MCF 10A (cell line): Measurements from ENCODE around the gene GPC5. TPM values are rescaled to one million over a fixed set of nuclear protein-coding genes. Genes with fewer than 3 reads are reported as not detected.
"Not testable (repeated sequence)": the region's sequence is repeated elsewhere in the genome, so short reads cannot be mapped to it uniquely, and the experiment has no call there.

Source experiments
- BruUV-seq: library from RNA; stranded (reverse); fragments of 400-500 nt; replicated peaks from 2 replicates; lab custom pipeline; 2021; lab: Mats Ljungman, UMichigan
- CTCF ChIA-PET: fragments of 300-600 bp; sonication (Branson Sonifier 250); formaldehyde crosslinking; extraction: SDS; loops from one replicate; lab custom pipeline; 2021; ENCODE audit warnings: antibody characterized with exemption, inconsistent platforms; lab: Yijun Ruan, JAX
- POLR2A ChIA-PET: fragments of 300-600, 350-650 bp; sonication (Branson Sonifier 250); formaldehyde crosslinking; extraction: SDS; loops from one replicate; lab custom pipeline; 2020; ENCODE audit warnings: antibody characterized with exemption, inconsistent platforms; lab: Yijun Ruan, JAX
- DNase-seq: peaks from one replicate; pipeline ENCODE4 v3.0.0-alpha.2; 2018; ENCODE audit not compliant: unreplicated experiment
- H3K27ac Mint-ChIP-seq: one replicate; pipeline ENCODE4 v1.8.0; 2022; ENCODE audit warnings: mild to moderate bottlenecking, low read depth, mixed read lengths; ENCODE audit not compliant: unreplicated experiment
- H3K27me3 Mint-ChIP-seq: one replicate; pipeline ENCODE4 v1.8.0; 2022; ENCODE audit warnings: mixed read lengths; ENCODE audit not compliant: insufficient read depth, unreplicated experiment
- H3K36me3 Mint-ChIP-seq: one replicate; pipeline ENCODE4 v1.8.0; 2022; ENCODE audit warnings: mild to moderate bottlenecking, moderate library complexity, mixed read lengths; ENCODE audit not compliant: insufficient read depth, unreplicated experiment
- H3K4me1 Mint-ChIP-seq: one replicate; pipeline ENCODE4 v1.8.0; 2022; ENCODE audit warnings: mixed read lengths; ENCODE audit not compliant: insufficient read depth, unreplicated experiment
- H3K4me3 Mint-ChIP-seq: one replicate; pipeline ENCODE4 v1.8.0; 2022; ENCODE audit warnings: mild to moderate bottlenecking, moderate library complexity, mixed read lengths; ENCODE audit not compliant: unreplicated experiment
- H3K9me3 Mint-ChIP-seq: one replicate; pipeline ENCODE4 v1.8.0; 2022; ENCODE audit warnings: mixed read lengths; ENCODE audit not compliant: unreplicated experiment
- CTCF ChIP-seq: fragments of 200-600 bp; IDR thresholded peaks from one replicate; pipeline ENCODE4 v1.8.0; 2022; ENCODE audit warnings: antibody characterized with exemption, mild to moderate bottlenecking; ENCODE audit not compliant: unreplicated experiment
- intact Hi-C: fragments of 100-400 bp; cut with micrococcal nuclease; formaldehyde crosslinking; loops from 2 replicates; pipeline ENCODE4 v1.14.1; 2022
- total RNA-seq: library from RNA; stranded (reverse); gene quantifications from 2 replicates; pipeline ENCODE4 v1.2.3, GENCODE V29; 2022

Gene GPC5
- total RNA-seq, 1 experiment from 2014 or later, result not detected

- no peaks in the 10 kb centered on the region for H3K9me3 Mint-ChIP-seq
- no peak overlapping the region for H3K4me3 Mint-ChIP-seq
- DNase-seq, result no peak
- POLR2A ChIA-PET, result no interaction called here
- TF ChIP-seq CTCF, result no peak
- intact Hi-C loops, result no loop called here
- H3K27ac Mint-ChIP-seq, result no peak overlapping the region
- CTCF ChIA-PET, result no interaction called here
- peaks cover 50% of the 10 kb centered on the region for H3K27me3 Mint-ChIP-seq
- H3K4me1 Mint-ChIP-seq, result no peaks in the 10 kb centered on the region
- H3K36me3 Mint-ChIP-seq, result no peaks in the 10 kb centered on the region
- no TSS peak for BruUV-seq
Observed at GRCh38 chr13:91891141-91891540, 492.7 kb downstream of the GPC5 start.

GRCh38 chr13:91893040-91893439 is 494.6 kb downstream of the GPC5 start:
- Mint-ChIP-seq H3K4me3 (no peak overlapping the region), H3K9me3 (no peaks in the 10 kb centered on the region), H3K27ac (no peak overlapping the region), H3K36me3 (no peaks in the 10 kb centered on the region), H3K4me1 (no peaks in the 10 kb centered on the region), H3K27me3 (peaks cover 49% of the 10 kb centered on the region)
- ChIA-PET CTCF (interaction anchor here (0.6 kb wide), 1 partner anchor 562 kb away, joined by 4 read pairs; no protein-coding TSS in a partner anchor), POLR2A (no interaction called here)
- intact Hi-C loops, result no loop called here
- no peak for TF ChIP-seq CTCF
- BruUV-seq, result no TSS peak
- DNase-seq, result no peak

- no TSS peak for BruUV-seq
- POLR2A ChIA-PET, result no interaction called here
Observed at GRCh38 chr13:91894316-91894715, 495.9 kb downstream of the GPC5 start.

GRCh38 chr13:91896547-91896946 is 498.1 kb downstream of the GPC5 start:
- ChIA-PET CTCF (no interaction called here), POLR2A (no interaction called here)
- Mint-ChIP-seq H3K4me1 (no peaks in the 10 kb centered on the region), H3K9me3 (no peaks in the 10 kb centered on the region), H3K27me3 (peaks cover 48% of the 10 kb centered on the region), H3K4me3 (no peak overlapping the region), H3K27ac (no peak overlapping the region), H3K36me3 (no peaks in the 10 kb centered on the region)
- DNase-seq, result no peak
- BruUV-seq, result no TSS peak
- no peak for TF ChIP-seq CTCF
- intact Hi-C loops, result no loop called here

More at GRCh38 chr13:91894316-91894715, 495.9 kb downstream of the GPC5 start:
- H3K36me3 Mint-ChIP-seq, result no peaks in the 10 kb centered on the region
- intact Hi-C loops, result no loop called here
- H3K9me3 Mint-ChIP-seq, result no peaks in the 10 kb centered on the region
- H3K27ac Mint-ChIP-seq, result no peak overlapping the region
- no peak for TF ChIP-seq CTCF
- H3K4me1 Mint-ChIP-seq, result no peaks in the 10 kb centered on the region
- DNase-seq, result no peak
- CTCF ChIA-PET, result no interaction called here
- no peak overlapping the region for H3K4me3 Mint-ChIP-seq
- peaks cover 53% of the 10 kb centered on the region for H3K27me3 Mint-ChIP-seq

GRCh38 chr13:91898986-91899385 is 500.6 kb downstream of the GPC5 start:
- intact Hi-C loops, POLR2A ChIA-PET, H3K36me3 Mint-ChIP-seq, H3K9me3 Mint-ChIP-seq, H3K4me1 Mint-ChIP-seq, H3K4me3 Mint-ChIP-seq, DNase-seq, H3K27ac Mint-ChIP-seq, CTCF ChIA-PET, BruUV-seq: not testable (repeated sequence)
- H3K27me3 Mint-ChIP-seq, result peaks cover 56% of the 10 kb centered on the region
